Measurements from ENCODE around the gene METRNL.
"Not testable (repeated sequence)": the region's sequence is repeated elsewhere in the genome, so short reads cannot be mapped to it uniquely, and the experiment has no call there.

Gene METRNL

GRCh38 chr17:83079352-83079747 lies at the start of gene METRNL:
Gene METRNL, plus strand, starts transcription at chr17:83079609. Its CDS starts 207 bp downstream, at chr17:83079816.
- DNase-seq = peak; percentile 61

DNA sequence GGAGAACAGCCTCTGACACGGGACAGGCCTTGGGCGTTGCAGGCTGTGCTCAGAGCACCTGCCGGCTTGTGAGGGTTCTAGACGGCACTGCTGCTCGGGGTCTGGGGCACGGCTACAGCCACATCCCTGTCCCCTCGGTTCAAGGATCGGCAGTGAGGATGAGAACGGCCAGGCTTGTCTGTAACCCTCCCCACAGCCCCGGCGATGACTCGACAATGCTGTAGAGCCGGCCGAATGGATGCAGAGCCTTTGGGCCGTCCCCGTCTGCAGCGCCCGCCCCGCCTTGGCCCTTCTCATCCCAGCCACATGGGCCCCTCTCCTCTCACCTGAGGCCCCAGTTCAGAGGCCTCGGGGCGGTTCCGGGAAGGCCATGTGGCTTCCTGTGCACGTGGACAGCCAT lies 49.0 kb upstream of the METRNL start:
- DNase-seq = no peak

- DNase-seq = no peak
These were observed 48.0 kb upstream of the METRNL start for GRCh38 chr17:83031321-83031945.

- not testable (repeated sequence) for DNase-seq
These were observed 47.4 kb upstream of the METRNL start for GRCh38 chr17:83031946-83032451.

- DNase-seq = no peak
These were observed 46.6 kb upstream of the METRNL start for GRCh38 chr17:83032781-83033180.

GRCh38 chr17:83034525-83034924 lies 44.9 kb upstream of the METRNL start:
- DNase-seq = no peak

GRCh38 chr17:83035722-83036121 lies 43.7 kb upstream of the METRNL start:
- no peak for DNase-seq

DNA sequence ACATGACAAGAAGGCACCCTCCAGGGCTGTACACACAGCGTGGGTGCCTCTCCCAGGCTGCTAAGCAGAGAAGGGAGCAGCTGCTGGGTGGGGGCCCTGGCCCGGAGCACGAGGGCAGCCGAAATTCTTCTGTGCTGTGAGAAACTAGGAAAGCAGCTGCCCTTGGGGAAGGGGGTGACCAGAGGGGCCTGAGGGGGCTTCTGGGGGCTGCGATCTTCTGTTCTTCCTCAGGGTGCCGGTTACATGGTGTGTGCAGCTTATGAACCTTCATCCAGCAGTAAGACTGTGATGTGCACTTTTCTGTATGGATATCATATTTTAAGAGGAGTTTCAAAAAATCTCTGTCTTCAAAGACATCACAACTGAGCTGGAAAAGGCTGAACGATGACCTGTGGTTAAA lies 43.2 kb upstream of the METRNL start:
- no peak for DNase-seq

DNA sequence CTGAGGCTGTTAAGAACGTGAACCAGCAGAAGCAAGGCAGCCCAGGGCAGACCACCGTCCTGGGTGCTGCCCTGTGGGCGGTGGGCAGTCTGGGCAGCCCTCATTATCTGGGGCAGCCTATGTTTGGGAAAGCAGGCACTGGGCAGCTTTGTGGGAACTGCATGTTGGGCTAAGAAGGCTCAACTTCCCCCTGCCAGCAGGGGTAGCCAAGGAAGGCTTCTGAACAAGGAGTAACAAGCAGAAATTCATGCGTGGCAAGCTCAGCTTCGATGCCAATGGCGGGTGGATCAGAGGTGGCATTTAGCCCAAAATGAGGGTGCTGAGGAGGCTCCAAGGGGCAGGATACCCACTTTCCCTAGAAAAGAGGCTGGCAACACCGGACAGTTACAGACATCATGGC lies 42.7 kb upstream of the METRNL start:
- no peak for DNase-seq

DNA sequence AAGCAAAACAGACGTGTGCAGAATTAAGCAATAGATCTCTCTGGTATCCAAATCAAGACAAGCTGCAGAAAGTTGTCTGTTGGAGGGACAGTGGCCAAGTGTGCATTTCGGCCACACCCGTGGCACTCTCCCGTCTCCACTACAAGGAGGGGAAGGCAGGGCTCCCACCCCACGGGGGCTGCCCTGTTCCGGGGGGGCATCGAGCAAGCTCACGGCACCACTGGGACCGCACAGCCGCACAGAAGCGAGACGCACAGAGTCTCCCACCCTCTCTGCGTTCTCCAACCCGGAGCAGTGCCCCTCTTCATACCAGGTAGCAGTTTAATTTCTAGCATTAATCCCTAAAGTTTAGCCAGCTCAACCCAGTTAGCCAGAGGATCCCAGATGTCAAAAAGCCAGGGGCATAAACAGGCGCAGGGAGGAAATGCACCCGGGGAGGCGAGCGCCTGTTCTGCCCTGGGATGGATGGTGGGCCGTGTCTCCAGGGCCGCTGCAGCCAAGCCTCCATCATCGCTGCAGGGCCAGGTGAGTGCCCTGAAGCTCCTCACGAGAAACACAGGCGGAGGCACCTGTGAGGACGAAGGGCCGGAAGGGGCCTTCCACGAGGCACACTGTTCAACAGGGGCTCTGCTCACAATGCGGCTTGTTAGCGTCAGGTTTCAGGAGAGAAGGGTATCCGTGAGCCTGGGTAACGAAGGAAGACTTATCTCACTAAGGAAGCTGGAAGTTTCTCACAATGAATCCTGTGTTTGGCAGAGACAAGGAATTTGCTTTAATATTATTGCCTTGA lies 42.1 kb upstream of the METRNL start:
- no peak for DNase-seq

DNA sequence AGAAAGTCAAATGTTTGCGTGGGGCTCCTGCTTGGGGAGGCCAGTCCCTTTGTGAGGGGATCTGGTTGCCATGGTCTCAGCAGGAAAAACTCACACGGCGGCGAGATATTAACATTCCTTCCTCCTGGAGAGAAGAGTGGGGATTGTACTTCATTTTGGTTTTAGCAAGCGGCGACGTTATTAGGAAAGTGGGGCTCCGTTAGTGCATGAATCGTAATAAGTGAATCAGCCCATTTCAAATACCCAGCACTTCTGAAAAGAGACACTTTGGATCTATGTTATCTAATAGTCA lies 41.6 kb upstream of the METRNL start:
- DNase-seq = no peak

DNA sequence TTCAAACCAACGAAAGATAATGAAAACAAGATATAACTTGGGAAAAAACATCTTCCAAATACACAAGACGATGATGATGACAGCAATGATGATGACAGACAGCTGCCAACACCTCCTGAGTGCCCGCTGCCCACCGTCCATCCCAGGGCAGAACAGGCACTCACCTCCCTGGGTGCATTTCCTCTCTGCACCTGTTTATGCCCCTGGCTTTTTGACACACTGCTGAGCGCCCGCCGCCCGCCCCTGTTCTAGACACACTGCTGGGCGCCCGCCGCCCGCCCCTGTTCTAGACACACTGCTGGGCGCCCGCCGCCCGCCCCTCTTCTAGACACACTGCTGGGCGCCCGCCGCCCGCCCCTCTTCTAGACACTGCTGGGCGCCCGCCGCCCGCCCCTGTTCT lies 40.4 kb upstream of the METRNL start:
- DNase-seq = not testable (repeated sequence)

- DNase-seq = no peak
These were observed 38.1 kb upstream of the METRNL start for GRCh38 chr17:83041305-83041704.

DNA sequence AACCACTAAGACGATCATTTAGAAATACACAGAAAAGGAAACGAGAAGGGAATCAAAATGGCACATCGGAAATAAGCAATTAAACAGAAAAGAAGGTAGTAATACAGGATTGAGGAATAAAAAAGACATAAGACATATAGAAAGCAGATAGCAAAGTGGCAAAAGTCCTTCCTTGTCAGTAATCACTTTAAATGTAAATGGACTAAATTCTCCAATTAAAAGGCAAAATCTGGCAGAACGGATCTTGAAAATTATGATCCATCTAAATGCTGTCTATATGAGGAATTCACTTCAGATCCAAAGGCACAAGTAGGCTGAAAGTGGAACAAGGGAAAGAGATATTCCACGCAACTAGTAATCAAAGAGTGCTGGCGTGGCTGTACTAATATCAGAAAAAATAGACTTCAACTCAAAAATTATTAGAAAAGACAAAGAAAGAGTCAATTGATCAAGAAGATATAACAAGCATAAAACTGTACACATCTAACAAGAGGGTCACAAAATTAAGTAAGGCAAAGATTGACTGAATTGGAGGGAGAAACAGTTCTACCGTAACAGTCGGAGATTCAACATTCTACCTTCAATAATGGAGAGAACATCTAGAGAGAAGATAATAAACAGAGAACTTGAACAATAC lies 36.8 kb upstream of the METRNL start:
- no peak for DNase-seq

GRCh38 chr17:83044479-83044878 lies 34.9 kb upstream of the METRNL start:
- DNase-seq = not testable (repeated sequence)

GRCh38 chr17:83046448-83047181 lies 32.8 kb upstream of the METRNL start:
- DNase-seq = peak; percentile 4

GRCh38 chr17:83047182-83047478 lies 32.3 kb upstream of the METRNL start:
- no peak for DNase-seq

DNA sequence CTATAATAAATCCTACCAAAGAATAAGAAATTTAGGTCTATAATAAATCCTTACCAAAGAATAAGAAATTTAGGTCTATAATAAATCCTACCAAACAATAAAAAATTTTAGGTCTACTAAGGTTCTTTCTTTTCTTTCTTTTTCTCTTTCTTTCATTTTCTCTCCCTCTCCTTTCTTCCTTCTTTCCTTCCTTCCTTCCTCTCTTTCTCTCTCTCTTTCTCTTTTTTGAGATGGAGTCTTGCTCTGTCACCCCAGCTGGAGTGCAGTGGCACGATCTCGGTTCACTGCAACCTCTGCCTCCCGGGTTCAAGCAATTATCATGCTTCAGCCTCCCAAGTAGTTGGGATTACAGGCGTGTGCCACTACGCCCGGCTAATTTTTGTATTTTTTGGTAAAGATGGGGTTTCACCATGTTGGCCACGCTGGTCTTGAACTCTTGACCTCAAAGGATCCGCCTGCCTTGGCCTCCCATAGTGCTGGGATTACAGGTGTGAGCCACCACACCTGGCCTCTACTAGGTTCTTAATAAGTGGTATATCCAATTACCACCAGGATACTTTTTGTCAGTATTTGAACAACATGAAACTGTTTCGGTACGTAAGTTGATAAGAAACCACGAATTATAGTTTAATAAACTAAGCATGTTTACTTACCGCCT lies 31.5 kb upstream of the METRNL start:
- peak; percentile 11 for DNase-seq

GRCh38 chr17:83050651-83051395 lies 28.6 kb upstream of the METRNL start:
- no peak for DNase-seq

- peak; percentile 97 for DNase-seq
These were observed 27.8 kb upstream of the METRNL start for GRCh38 chr17:83051396-83052240.

DNA sequence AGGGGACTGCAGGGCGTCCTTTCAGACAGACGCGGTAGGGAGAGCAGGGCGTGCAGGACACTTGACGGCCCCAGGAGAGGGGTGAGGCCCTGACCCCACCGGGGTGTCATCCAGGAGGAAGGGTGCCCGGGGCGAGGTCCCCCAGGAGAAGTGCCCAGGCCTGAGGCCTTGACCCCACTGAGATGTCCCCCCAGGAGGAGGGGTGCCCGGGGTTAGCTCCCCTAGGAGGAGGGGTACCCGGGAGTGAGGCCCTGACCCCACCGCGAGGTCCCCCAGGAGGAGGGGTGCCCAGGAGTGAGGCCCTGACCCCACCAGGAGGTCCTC lies 27.2 kb upstream of the METRNL start:
- no peak for DNase-seq

Data from activated CD8-positive, alpha-beta memory T cell treated with anti-CD3 and anti-CD28 coated beads, Interleukin-2, amount 50 U/mL, for 4 hours (primary cell).